ENCODE measurements around the gene VTCN1. TPM values are rescaled to one million over a fixed set of nuclear protein-coding genes. Genes with fewer than 3 reads are reported as not detected.

Gene VTCN1
- total RNA-seq, 2 experiments from 2014 or later, result not detected

- H3K27ac ChIP-seq (ENCODE audit: low read depth, low read length, poor library complexity, severe bottlenecking), result no peak overlapping the region
- no peak for DNase-seq (ENCODE audit: low spot score)
- POLR2A ChIA-PET, result no interaction called here
- H3K9me3 ChIP-seq (ENCODE audit: low read length), result no peaks in the 10 kb centered on the region
- no peak overlapping the region for H3K4me2 ChIP-seq (ENCODE audit: low read length)
- no peaks in the 10 kb centered on the region for H3K79me2 ChIP-seq (ENCODE audit: insufficient read depth, low read depth, low read length)
- BruUV-seq (replicated peaks), result no TSS peak
- H3K9me2 ChIP-seq (ENCODE audit: insufficient read depth, low read length), result no peaks in the 10 kb centered on the region
- TF ChIP-seq EZH2phosphoT487 (IDR thresholded peaks at IDR 0.05; ENCODE audit: borderline replicate concordance, low read depth, low read length) (no peak), CTCF (conservative IDR thresholded peaks at IDR 0.05; ENCODE audit: low read length) (no peak)
- CTCF ChIA-PET (ENCODE audit: unreplicated experiment), result interaction anchor here (0.5 kb wide), 1 partner anchor 34 kb away, joined by 3 read pairs; no protein-coding TSS in a partner anchor
- no peaks in the 10 kb centered on the region for H3K4me1 ChIP-seq (ENCODE audit: insufficient read depth, low read length, poor library complexity, severe bottlenecking)
- no peak overlapping the region for H3K4me3 ChIP-seq (ENCODE audit: low read depth, low read length, poor library complexity, severe bottlenecking)
- H4K20me1 ChIP-seq (ENCODE audit: insufficient read depth, low read length), result no peaks in the 10 kb centered on the region
- no peaks in the 10 kb centered on the region for H3K36me3 ChIP-seq (ENCODE audit: insufficient read depth, low read length)
- H2AFZ ChIP-seq (ENCODE audit: low read length), result no peak overlapping the region
- intact Hi-C loops (cut with micrococcal nuclease; ENCODE audit: unreplicated experiment), result no loop called here
Observed at GRCh38 chr1:117257291-117257690, 46.6 kb upstream of the VTCN1 start.

GRCh38 chr1:117250061-117250606, 39.4 kb upstream of the VTCN1 start:
- Histone ChIP-seq H3K4me1 (ENCODE audit: insufficient read depth, low read length, poor library complexity, severe bottlenecking) (no peaks in the 10 kb centered on the region), H3K9me2 (ENCODE audit: insufficient read depth, low read length) (no peaks in the 10 kb centered on the region), H2AFZ (ENCODE audit: low read length) (no peak overlapping the region), H3K79me2 (ENCODE audit: insufficient read depth, low read depth, low read length) (no peaks in the 10 kb centered on the region), H4K20me1 (ENCODE audit: insufficient read depth, low read length) (no peaks in the 10 kb centered on the region), H3K4me3 (ENCODE audit: low read depth, low read length, poor library complexity, severe bottlenecking) (no peak overlapping the region), H3K36me3 (ENCODE audit: insufficient read depth, low read length) (no peaks in the 10 kb centered on the region), H3K27ac (ENCODE audit: low read depth, low read length, poor library complexity, severe bottlenecking) (no peak overlapping the region), H3K9me3 (ENCODE audit: low read length) (no peaks in the 10 kb centered on the region), H3K4me2 (ENCODE audit: low read length) (no peak overlapping the region)
- POLR2A ChIA-PET, result interaction anchor here (0.6 kb wide), 1 partner anchor 140 kb away, joined by 5 read pairs; no protein-coding TSS in a partner anchor
- CTCF ChIA-PET (ENCODE audit: unreplicated experiment), result no interaction called here
- no TSS peak for BruUV-seq (replicated peaks)
- no peak for DNase-seq (ENCODE audit: low spot score)
- intact Hi-C loops (cut with micrococcal nuclease; ENCODE audit: unreplicated experiment), result no loop called here
- no peak for TF ChIP-seq EZH2phosphoT487 (IDR thresholded peaks at IDR 0.05; ENCODE audit: borderline replicate concordance, low read depth, low read length)

GRCh38 chr1:117244971-117245370, 34.2 kb upstream of the VTCN1 start:
- Histone ChIP-seq H3K36me3 (ENCODE audit: insufficient read depth, low read length) (no peaks in the 10 kb centered on the region), H3K4me1 (ENCODE audit: insufficient read depth, low read length, poor library complexity, severe bottlenecking) (no peaks in the 10 kb centered on the region), H3K27ac (ENCODE audit: low read depth, low read length, poor library complexity, severe bottlenecking) (no peak overlapping the region), H2AFZ (ENCODE audit: low read length) (no peak overlapping the region), H3K9me2 (ENCODE audit: insufficient read depth, low read length) (no peaks in the 10 kb centered on the region), H4K20me1 (ENCODE audit: insufficient read depth, low read length) (no peaks in the 10 kb centered on the region), H3K9me3 (ENCODE audit: low read length) (no peaks in the 10 kb centered on the region), H3K4me2 (ENCODE audit: low read length) (no peak overlapping the region), H3K4me3 (ENCODE audit: low read depth, low read length, poor library complexity, severe bottlenecking) (no peak overlapping the region), H3K79me2 (ENCODE audit: insufficient read depth, low read depth, low read length) (no peaks in the 10 kb centered on the region)
- DNase-seq (ENCODE audit: low spot score), result no peak
- intact Hi-C loops (cut with micrococcal nuclease; ENCODE audit: unreplicated experiment), result no loop called here
- no peak for TF ChIP-seq CTCF (conservative IDR thresholded peaks at IDR 0.05; ENCODE audit: low read length)
- no peak for TF ChIP-seq EZH2phosphoT487 (IDR thresholded peaks at IDR 0.05; ENCODE audit: borderline replicate concordance, low read depth, low read length)
- ChIA-PET CTCF (ENCODE audit: unreplicated experiment) (no interaction called here), POLR2A (no interaction called here)
- no TSS peak for BruUV-seq (replicated peaks)
